Measurements from ENCODE around the gene FCN2.

FCN2 gene

DNA sequence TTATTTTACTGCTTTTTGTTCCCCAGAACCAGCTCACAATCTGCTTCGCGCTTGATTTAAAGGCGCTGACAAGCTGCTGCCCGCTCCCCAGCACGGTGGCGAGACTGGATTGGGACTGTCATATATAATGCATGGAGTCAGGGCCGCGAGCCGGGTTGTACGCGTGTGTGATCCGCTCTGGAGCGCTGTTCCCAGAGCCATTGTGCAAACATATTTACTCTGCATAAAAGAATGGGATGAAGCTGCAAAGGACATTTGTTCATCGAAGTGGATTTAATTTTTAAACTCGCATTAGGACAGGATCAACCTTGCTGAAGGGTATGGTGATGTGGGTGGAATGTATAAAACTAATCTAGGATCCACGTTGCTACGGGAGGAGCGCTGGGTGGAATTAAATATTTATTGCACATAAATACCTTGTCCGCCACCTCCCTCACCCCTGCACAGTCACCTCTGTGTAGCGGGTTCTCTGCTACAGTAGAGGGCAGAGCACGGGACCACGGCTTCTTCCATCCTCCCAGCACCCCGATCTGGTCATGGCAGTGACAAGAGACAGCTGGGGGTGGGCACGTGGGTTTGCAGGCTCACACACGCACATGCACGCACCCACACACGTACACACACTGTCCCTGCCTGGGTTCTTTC is 55.2 kb downstream of the FCN2 start:
- Histone ChIP-seq H3K4me3 (no peak overlapping the region), H3K27ac (no peak overlapping the region)
- TF ChIP-seq, protein P1, sequence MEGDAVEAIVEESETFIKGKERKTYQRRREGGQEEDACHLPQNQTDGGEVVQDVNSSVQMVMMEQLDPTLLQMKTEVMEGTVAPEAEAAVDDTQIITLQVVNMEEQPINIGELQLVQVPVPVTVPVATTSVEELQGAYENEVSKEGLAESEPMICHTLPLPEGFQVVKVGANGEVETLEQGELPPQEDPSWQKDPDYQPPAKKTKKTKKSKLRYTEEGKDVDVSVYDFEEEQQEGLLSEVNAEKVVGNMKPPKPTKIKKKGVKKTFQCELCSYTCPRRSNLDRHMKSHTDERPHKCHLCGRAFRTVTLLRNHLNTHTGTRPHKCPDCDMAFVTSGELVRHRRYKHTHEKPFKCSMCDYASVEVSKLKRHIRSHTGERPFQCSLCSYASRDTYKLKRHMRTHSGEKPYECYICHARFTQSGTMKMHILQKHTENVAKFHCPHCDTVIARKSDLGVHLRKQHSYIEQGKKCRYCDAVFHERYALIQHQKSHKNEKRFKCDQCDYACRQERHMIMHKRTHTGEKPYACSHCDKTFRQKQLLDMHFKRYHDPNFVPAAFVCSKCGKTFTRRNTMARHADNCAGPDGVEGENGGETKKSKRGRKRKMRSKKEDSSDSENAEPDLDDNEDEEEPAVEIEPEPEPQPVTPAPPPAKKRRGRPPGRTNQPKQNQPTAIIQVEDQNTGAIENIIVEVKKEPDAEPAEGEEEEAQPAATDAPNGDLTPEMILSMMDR (IDR thresholded peaks at IDR 0.05): no peak
- no peak for DNase-seq (ENCODE audit: low spot score)

- TF ChIP-seq, protein P1 (IDR thresholded peaks at IDR 0.05): no peak
- DNase-seq (ENCODE audit: low spot score): no peak
- no peak overlapping the region for H3K4me3 ChIP-seq
- H3K27ac ChIP-seq: no peak overlapping the region
Observed at GRCh38 chr9:134936346-134937163, 55.9 kb downstream of the FCN2 start.

Data from coronary artery (tissue), 2 donors.